GM19351 (cell line): ENCODE data around the gene LTN1.
"Not testable (repeated sequence)": the region's sequence is repeated elsewhere in the genome, so short reads cannot be mapped to it uniquely, and the experiment has no call there.

ENCODE experiments used
- ATAC-seq: cut with Tn5 transposase; IDR thresholded peaks from one replicate; pipeline ENCODE4 v1.9.1; 2021; ENCODE audit warnings: mild to moderate bottlenecking, moderate library complexity; ENCODE audit not compliant: unreplicated experiment

LTN1 gene

GRCh38 chr21:28991861-28992525 is 684 bp downstream of the LTN1 start:
- no peak for ATAC-seq

DNA sequence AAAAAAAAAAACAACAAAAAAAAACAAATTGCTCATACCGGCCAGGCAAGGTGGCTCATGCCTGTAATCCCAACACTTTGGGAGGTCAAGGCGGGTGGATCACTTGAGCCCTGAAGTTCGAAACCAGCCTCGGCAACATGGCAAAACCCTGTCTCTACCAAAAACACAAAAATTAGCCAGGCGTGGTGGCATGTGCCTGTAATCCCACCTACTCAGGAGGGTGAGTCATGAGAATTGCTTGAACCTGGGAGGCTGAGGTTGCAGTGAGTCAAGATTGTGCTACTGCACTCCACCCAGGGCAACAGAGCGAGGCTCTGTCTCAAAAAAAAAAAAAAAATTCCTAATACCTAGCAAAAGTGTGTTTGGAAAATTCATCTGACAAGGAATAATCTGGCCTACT is 4.5 kb downstream of the LTN1 start:
- ATAC-seq = not testable (repeated sequence)

- ATAC-seq = no peak
Observed at GRCh38 chr21:28986677-28987076, 6.0 kb downstream of the LTN1 start.

- ATAC-seq = no peak
Observed at GRCh38 chr21:28982637-28983036, 10.0 kb downstream of the LTN1 start.

- no peak for ATAC-seq
Observed at GRCh38 chr21:28979092-28979491, 13.6 kb downstream of the LTN1 start.

DNA sequence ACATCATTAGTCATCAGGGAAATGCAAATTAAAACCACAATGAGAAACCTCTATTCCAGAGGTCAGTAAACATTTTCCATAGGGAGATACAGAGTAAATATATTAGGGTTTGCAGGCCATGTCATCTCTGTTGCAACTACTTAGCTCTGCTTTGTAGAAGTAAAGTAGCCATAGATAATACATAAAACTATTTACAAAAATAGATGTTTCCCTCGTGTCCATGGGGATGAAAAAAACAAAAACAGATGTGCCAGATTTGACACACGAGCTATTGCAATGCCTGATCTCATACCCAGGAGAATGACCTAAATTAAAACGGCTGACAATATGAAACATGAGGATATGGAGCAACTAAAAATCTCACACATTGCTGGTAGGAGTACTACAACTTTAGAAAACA is 17.3 kb downstream of the LTN1 start:
- no peak for ATAC-seq

DNA sequence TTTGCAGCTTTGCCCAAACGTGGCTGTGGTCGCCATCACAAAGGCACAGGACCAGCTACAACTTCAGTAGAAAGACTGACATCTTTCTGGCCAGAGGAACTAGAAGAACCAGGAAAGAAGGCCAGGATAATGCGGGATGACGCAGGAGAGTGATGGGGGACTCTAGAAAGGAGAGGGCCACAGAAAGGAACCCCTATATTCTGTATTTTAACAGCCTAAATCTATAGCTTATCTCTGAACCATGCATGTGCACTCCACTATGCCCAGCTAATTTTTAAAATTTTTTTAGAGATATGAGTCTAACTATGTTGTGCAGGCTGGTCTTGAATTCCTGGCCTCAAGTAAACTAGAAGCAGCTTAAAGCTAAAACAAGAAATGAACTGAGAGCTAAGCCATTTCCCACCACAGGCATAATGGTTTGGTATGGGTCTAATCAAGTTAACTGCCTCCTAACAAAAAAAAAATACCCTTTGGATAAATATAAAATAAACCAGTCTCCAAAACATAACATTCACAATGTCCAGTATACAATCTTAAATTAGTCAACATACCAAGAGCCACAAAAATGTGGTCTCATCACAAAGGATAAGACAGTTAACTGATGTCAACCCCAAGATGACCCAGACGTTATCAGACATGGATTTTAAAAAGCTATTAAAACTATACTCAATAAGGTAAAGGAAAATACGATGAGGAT is 18.0 kb downstream of the LTN1 start:
- ATAC-seq = no peak

DNA sequence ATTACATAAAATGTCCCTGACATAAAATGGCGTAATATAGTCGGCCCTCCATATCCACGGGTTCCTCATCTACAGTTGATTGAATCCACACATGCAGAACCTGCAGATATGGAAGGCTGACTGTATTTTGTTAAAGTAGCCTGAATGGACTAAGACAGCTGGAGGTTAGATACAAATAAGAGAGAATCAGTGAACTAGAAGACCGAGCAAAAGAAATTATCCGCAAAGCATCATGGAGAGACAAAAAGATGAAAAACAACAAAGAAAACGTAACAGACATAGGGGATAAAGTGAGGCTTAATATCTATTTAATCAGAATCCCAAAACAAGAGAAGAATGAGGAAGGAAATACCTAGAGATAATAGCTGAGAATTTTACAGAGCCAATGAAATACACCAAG is 20.3 kb downstream of the LTN1 start:
- no peak for ATAC-seq

DNA sequence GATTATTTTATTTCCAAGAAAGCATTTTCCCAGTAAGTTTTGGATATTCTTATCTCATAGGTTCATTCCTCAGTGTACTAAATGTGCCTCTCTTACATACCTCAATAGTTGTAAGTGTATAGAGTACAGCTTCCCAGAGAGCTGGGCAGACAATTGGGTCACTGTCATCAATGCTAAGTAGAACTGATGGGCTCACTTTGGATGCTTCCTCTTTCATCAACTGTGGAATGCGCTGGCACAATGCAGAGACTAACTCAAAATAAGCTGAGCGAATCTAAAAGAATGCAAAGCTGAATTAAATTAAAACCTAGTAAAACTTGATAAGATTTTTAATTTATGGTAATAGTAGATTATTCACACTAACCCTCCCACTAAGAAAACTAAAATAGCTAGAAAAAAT is 21.5 kb downstream of the LTN1 start:
- no peak for ATAC-seq

DNA sequence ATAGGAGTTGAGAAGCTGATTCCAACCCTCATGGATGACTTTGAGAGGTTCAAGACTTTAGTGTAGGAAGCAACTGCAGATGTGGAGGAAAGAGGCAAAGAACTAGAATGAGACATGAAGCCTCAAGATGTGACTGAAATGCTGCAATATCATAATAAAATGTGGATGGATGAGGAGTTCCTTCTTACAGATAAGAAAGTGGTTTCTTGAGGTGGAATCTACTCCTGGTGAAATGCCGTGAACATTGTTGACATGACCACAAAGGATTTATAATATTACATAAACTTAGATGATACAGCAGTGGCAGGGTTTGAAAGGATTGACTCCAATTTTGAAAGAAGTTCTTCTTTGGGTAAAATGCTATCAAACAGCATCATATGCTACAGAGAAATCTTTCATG is 28.8 kb downstream of the LTN1 start:
- ATAC-seq = no peak

- no peak for ATAC-seq
Observed at GRCh38 chr21:28962465-28962864, 30.2 kb downstream of the LTN1 start.

DNA sequence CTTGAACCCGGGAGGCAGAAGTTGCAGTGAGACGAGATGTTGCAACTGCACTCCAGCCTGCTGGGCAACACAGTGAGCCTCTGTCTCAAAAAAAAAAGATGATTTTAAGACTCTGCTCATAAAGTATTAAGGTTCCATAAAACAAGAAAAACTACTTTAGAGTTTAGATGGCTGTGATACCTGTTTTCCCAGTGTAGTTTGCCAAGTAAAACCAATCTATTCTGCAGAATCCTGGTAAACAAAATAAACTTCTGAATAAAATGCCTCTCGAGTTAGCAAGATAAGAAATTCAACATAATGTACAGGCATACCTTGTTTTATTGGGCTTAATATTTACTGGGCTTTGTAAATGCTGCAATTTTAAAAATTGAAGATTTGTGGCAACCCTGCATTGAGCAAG is 30.8 kb downstream of the LTN1 start:
- no peak for ATAC-seq

GRCh38 chr21:28960245-28960644 is 32.4 kb downstream of the LTN1 start:
- no peak for ATAC-seq

DNA sequence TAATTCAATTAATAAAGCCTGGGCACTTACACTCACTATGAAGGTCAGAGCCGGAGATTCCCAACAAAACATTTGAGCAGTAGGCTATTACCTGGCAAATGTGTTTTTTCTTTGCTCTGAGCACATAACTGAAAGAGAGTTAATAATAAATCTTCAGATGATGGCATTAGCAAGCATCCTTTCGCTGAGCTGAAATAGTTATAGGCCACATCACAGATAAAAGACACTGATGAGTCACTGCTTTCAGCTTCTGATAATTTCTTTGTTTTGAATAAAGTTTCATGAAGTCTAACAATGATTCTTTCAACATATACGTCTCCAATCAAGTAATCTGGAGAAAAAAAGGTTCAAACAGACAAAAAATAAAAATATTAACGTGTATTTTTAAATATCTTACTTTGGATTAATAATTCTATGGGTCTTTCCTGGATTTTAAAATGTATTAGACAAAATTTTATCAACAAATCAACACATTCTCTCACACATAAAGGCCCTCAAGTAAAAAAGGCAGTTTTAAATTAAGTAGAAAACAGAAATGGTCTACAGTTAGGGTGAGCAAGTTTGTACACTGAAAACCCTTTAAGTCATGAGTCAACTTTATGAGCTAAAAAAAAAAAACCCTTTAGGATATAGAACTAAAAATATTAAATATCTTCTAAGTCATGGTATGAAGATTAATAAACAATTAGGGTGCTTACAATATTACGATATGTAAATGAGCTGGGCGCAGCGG is 33.1 kb downstream of the LTN1 start:
- no peak for ATAC-seq

GRCh38 chr21:28953247-28953646 is 39.4 kb downstream of the LTN1 start:
- ATAC-seq = peak; percentile 88

- no peak for ATAC-seq
Observed at GRCh38 chr21:28952686-28953085, 40.0 kb downstream of the LTN1 start.

GRCh38 chr21:28949318-28949717 is 43.4 kb downstream of the LTN1 start:
- ATAC-seq = no peak

DNA sequence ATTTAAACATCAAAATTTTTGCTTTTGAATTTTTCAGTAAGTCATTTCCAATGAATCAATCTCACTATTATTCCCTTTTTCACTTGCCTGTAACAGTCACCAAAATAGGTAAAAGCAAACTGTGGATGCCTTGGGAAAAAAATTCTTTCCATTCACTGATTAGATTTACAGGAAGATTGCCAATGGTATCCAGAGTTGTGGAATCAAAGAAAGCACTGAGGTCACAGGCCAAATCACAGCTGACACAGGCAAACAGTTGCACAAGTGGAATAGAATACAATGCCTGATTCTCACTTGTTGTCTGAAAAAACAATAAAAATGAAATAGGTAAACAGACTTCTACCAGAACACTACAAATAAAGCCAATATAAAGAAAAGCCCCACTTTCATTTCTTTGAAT is 48.4 kb downstream of the LTN1 start:
- ATAC-seq = no peak

DNA sequence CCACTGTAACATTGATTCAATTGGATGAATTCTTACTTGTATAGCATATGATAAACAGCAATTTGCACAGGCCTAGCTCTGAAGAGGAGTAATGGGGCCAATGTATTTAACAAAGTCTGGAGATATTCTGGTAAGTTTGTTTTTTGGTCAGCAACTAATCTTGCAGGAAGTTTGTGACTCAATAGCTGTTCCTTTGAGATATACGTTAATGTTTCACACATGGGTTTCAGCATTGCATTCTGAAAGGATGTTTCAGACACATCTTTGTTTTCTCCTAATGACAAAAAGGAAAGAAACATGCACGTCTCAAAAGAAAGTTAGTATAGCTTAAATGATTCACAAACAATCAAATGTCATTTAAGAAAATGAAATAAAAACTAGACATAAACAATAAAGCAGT is 49.0 kb downstream of the LTN1 start:
- ATAC-seq = no peak

- no peak for ATAC-seq
Observed at GRCh38 chr21:28938726-28939125, 54.0 kb downstream of the LTN1 start.

GRCh38 chr21:28937737-28938136 is 54.9 kb downstream of the LTN1 start:
- no peak for ATAC-seq

- no peak for ATAC-seq
Observed at GRCh38 chr21:28936721-28937120, 56.0 kb downstream of the LTN1 start.
